BJ (cell line): ENCODE data around the gene FRAS1. TPM values are rescaled to one million over a fixed set of nuclear protein-coding genes. Genes with fewer than 3 reads are reported as not detected.

Experiments used
- CTCF ChIA-PET: fragments of 350-600 bp; formaldehyde crosslinking; extraction: SDS; loops from one replicate; lab custom pipeline; 2021; ENCODE audit warnings: antibody characterized with exemption, inconsistent platforms; lab: Yijun Ruan, JAX
- POLR2A ChIA-PET: fragments of 300-600 bp; sonication (Branson Sonifier 250); formaldehyde crosslinking; extraction: SDS; loops from one replicate; lab custom pipeline; 2021; ENCODE audit warnings: antibody characterized with exemption; lab: Charles Lee
- DNase-seq: peaks from one replicate; pipeline ENCODE4 v3.0.0-alpha.2; 2011; ENCODE audit warnings: low read depth
- H3K27me3 ChIP-seq: 2 replicates; pipeline ENCODE4 v1.6.0; 2011; ENCODE audit warnings: low read length; ENCODE audit not compliant: control insufficient read depth, insufficient read depth
- H3K36me3 ChIP-seq: 2 replicates; pipeline ENCODE4 v1.5.1; 2011; ENCODE audit warnings: low read length; ENCODE audit not compliant: control insufficient read depth, insufficient read depth
- H3K4me3 ChIP-seq: 2 replicates; pipeline ENCODE4 v1.5.1; 2011; ENCODE audit warnings: low read depth, mild to moderate bottlenecking, control low read depth, low read length
- polyA plus RNA-seq: library from polyadenylated mRNA; depleted of rRNA; stranded (reverse); fragments of >200 nt; gene quantifications from 2 replicates; pipeline ENCODE4 v1.2.3, GENCODE V29; 2011
- TF ChIP-seq, protein P1 (sequence below): IDR thresholded peaks from 2 replicates; pipeline ENCODE4 v1.5.1; 2011; ENCODE audit warnings: low read depth, mild to moderate bottlenecking, control low read depth, inconsistent platforms, low read length, moderate library complexity; ENCODE audit not compliant: insufficient read depth

FRAS1 gene
- polyA plus RNA-seq, 1 experiment = 4.4 TPM

- H3K36me3 ChIP-seq = no peaks in the 10 kb centered on the region
- CTCF ChIA-PET = interaction anchor here (1.2 kb wide), 1 partner anchor 45 kb away, joined by 4 read pairs; no protein-coding TSS in a partner anchor
- DNase-seq = no peak
- TF ChIP-seq, protein P1, sequence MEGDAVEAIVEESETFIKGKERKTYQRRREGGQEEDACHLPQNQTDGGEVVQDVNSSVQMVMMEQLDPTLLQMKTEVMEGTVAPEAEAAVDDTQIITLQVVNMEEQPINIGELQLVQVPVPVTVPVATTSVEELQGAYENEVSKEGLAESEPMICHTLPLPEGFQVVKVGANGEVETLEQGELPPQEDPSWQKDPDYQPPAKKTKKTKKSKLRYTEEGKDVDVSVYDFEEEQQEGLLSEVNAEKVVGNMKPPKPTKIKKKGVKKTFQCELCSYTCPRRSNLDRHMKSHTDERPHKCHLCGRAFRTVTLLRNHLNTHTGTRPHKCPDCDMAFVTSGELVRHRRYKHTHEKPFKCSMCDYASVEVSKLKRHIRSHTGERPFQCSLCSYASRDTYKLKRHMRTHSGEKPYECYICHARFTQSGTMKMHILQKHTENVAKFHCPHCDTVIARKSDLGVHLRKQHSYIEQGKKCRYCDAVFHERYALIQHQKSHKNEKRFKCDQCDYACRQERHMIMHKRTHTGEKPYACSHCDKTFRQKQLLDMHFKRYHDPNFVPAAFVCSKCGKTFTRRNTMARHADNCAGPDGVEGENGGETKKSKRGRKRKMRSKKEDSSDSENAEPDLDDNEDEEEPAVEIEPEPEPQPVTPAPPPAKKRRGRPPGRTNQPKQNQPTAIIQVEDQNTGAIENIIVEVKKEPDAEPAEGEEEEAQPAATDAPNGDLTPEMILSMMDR = no peak
- POLR2A ChIA-PET = no interaction called here
- no peak overlapping the region for H3K4me3 ChIP-seq
- no peaks in the 10 kb centered on the region for H3K27me3 ChIP-seq
These were observed 513.0 kb downstream of the FRAS1 start for GRCh38 chr4:78570117-78570516.

DNA sequence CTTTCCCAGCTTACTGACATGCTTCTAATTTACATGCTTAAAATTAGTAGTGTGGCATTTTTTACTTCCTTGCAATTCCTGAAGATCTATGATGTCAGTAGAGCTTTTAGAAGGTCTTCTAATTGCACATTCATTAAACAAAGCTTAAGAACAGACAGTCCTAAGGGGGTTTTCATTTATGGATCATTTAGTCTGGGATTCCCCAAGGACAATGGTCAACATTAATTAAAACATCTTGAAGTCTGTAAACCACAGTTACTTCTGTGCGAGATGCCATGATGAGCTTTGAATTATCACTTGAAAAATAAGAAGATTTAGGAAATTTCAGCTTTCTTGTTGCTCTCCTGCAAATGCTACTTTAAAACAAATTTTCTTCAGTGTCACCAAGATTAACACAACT is 514.7 kb downstream of the FRAS1 start:
- ChIA-PET POLR2A (no interaction called here), CTCF (no interaction called here)
- no peaks in the 10 kb centered on the region for H3K36me3 ChIP-seq
- TF ChIP-seq, protein P1 = no peak
- H3K27me3 ChIP-seq = no peaks in the 10 kb centered on the region
- DNase-seq = no peak
- H3K4me3 ChIP-seq = no peak overlapping the region

DNA sequence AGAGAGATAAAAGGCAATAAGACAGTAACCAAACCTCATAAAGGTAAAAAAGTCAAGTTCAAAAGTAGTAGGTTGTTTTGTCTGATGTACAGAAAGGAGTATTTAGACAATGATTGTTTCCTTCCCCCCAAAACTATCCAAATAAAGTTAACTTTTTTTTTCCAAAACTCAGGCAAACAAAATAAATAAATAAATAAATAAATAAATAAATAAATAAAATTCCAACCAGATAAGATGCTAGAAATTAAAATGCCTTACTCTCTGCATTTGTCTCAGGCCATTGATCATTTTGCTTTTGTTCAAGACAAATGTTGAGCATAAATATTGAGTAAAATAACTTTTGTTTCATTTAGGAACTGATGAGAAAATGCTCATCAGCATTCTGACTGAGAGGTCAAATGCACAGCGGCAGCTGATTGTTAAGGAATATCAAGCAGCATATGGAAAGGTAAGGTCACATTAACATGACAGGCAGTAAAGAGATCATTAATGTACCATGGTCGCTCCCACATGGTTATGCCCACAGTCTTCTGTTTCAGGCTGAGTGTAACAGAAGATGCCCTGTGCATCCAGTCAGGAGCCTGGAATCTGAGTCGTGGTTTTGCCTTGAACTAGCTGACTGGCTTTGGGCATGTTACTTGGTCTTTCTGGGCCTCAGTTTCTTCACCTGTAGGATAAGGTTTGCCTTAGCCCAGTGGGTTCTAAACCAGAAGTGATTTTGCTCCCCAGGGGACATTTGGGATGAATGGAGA is 521.7 kb downstream of the FRAS1 start:
- CTCF ChIA-PET = interaction anchor here (0.6 kb wide), 1 partner anchor 10 kb away, joined by 3 read pairs; no protein-coding TSS in a partner anchor
- POLR2A ChIA-PET = no interaction called here
- Histone ChIP-seq H3K36me3 (no peaks in the 10 kb centered on the region), H3K4me3 (no peak overlapping the region), H3K27me3 (no peaks in the 10 kb centered on the region)
- TF ChIP-seq, protein P1 = no peak
- DNase-seq = no peak

DNA sequence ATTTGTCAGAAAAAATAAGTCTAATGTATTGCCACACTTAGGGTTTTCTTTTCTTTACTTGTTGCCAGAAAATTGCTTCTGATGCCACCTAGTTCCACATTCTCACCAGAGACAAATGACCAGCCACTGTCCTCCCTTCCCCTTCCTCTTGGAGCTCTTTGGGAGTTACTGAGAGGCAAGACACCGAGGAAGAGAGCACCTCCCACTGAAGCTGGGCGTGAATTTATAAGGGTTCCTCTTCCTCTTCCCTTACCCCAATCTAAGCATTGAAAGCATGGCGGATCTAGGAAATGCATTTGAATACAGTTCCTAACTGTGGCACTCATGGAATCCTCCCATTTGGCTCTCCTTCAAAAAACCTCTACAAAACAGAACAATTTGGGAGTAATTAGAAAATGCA is 524.5 kb downstream of the FRAS1 start:
- DNase-seq = no peak
- TF ChIP-seq, protein P1 = no peak
- no peaks in the 10 kb centered on the region for H3K27me3 ChIP-seq
- ChIA-PET CTCF (interaction anchor here (0.6 to 1.5 kb wide), 2 partner anchors 13 to 14 kb away, joined by 3 read pairs; no protein-coding TSS in a partner anchor), POLR2A (no interaction called here)
- H3K4me3 ChIP-seq = no peak overlapping the region
- no peaks in the 10 kb centered on the region for H3K36me3 ChIP-seq

GRCh38 chr4:78584863-78585547 is 527.9 kb downstream of the FRAS1 start:
- Histone ChIP-seq H3K36me3 (no peaks in the 10 kb centered on the region), H3K4me3 (no peak overlapping the region), H3K27me3 (no peaks in the 10 kb centered on the region)
- DNase-seq = no peak
- TF ChIP-seq, protein P1 = no peak
- POLR2A ChIA-PET = no interaction called here
- CTCF ChIA-PET = no interaction called here
